ENCODE measurements around the gene PRKD2. TPM values are rescaled to one million over a fixed set of nuclear protein-coding genes. Genes with fewer than 3 reads are reported as not detected.

PRKD2 gene
- total and polyA plus RNA-seq, 2 experiments from 2014 or later = 15.6 to 37.9 TPM

GRCh38 chr19:46659151-46660007 is 57.5 kb downstream of the PRKD2 start:
- 0% methylated on average over 16 of the region's 28 CpGs for WGBS (ENCODE audit: low lambda C conversion rate, missing lambda C conversion rate)
- peak overlapping the region; percentile 72 for H3K4me2 ChIP-seq
- H3K9me3 ChIP-seq (ENCODE audit: low read depth) = no peaks in the 10 kb centered on the region
- H3K4me3 ChIP-seq = peak overlapping the region; percentile 19
- H2AFZ ChIP-seq = peak overlapping the region; percentile 6
- TF ChIP-seq EZH2phosphoT487 (IDR thresholded peaks at IDR 0.05; ENCODE audit: low read depth, severe bottlenecking, unreplicated experiment) = no peak
- no peak for TF ChIP-seq EZH2 (IDR thresholded peaks at IDR 0.05; ENCODE audit: borderline replicate concordance)
- TF ChIP-seq CTCF (IDR thresholded peaks at IDR 0.05; ENCODE audit: poor library complexity) = no peak
- peaks cover 19% of the 10 kb centered on the region for H3K27me3 ChIP-seq
- H3K36me3 ChIP-seq (replicated peaks; ENCODE audit: insufficient read depth, low read depth) = no peaks in the 10 kb centered on the region
- peak; percentile 61 for DNase-seq (ENCODE audit: low spot score)
- no peaks in the 10 kb centered on the region for H4K20me1 ChIP-seq (ENCODE audit: insufficient read depth, poor library complexity, severe bottlenecking)
- H3K9me2 ChIP-seq (replicated peaks; ENCODE audit: insufficient read depth) = no peaks in the 10 kb centered on the region
- peaks cover 39% of the 10 kb centered on the region for H3K79me2 ChIP-seq
- no peaks in the 10 kb centered on the region for H3K4me1 ChIP-seq (ENCODE audit: insufficient read depth)
- peak overlapping the region; percentile 95 for H3K27ac ChIP-seq

GRCh38 chr19:46656541-46656940 is 60.4 kb downstream of the PRKD2 start:
- 97% methylated on average over 5 of the region's 5 CpGs for WGBS (ENCODE audit: low lambda C conversion rate, missing lambda C conversion rate)
- H3K27me3 ChIP-seq = peaks cover 19% of the 10 kb centered on the region
- no peak for TF ChIP-seq EZH2 (IDR thresholded peaks at IDR 0.05; ENCODE audit: borderline replicate concordance)
- TF ChIP-seq EZH2phosphoT487 (IDR thresholded peaks at IDR 0.05; ENCODE audit: low read depth, severe bottlenecking, unreplicated experiment) = no peak
- TF ChIP-seq CTCF (IDR thresholded peaks at IDR 0.05; ENCODE audit: poor library complexity) = no peak

GRCh38 chr19:46654621-46655152 is 62.2 kb downstream of the PRKD2 start:
- TF ChIP-seq EZH2 (IDR thresholded peaks at IDR 0.05; ENCODE audit: borderline replicate concordance) (no peak), EZH2phosphoT487 (IDR thresholded peaks at IDR 0.05; ENCODE audit: low read depth, severe bottlenecking, unreplicated experiment) (no peak), CTCF (IDR thresholded peaks at IDR 0.05; ENCODE audit: poor library complexity) (no peak)
- no peaks in the 10 kb centered on the region for H3K4me1 ChIP-seq (ENCODE audit: insufficient read depth)
- peak overlapping the region; percentile 1 for H3K4me2 ChIP-seq
- H3K79me2 ChIP-seq = peaks cover 39% of the 10 kb centered on the region
- H4K20me1 ChIP-seq (ENCODE audit: insufficient read depth, poor library complexity, severe bottlenecking) = no peaks in the 10 kb centered on the region
- H3K9me3 ChIP-seq (ENCODE audit: low read depth) = no peaks in the 10 kb centered on the region
- H3K4me3 ChIP-seq = no peak overlapping the region
- H3K9me2 ChIP-seq (replicated peaks; ENCODE audit: insufficient read depth) = no peaks in the 10 kb centered on the region
- peak overlapping the region; percentile 48 for H3K27ac ChIP-seq
- peaks cover 19% of the 10 kb centered on the region for H3K27me3 ChIP-seq
- no peak overlapping the region for H2AFZ ChIP-seq
- no peak for DNase-seq (ENCODE audit: low spot score)
- no peaks in the 10 kb centered on the region for H3K36me3 ChIP-seq (replicated peaks; ENCODE audit: insufficient read depth, low read depth)
- WGBS (ENCODE audit: low lambda C conversion rate, missing lambda C conversion rate) = 44% methylated on average over 13 of the region's 16 CpGs

More at GRCh38 chr19:46656541-46656940, 60.4 kb downstream of the PRKD2 start:
- Histone ChIP-seq H3K9me3 (ENCODE audit: low read depth) (no peaks in the 10 kb centered on the region), H3K4me1 (ENCODE audit: insufficient read depth) (no peaks in the 10 kb centered on the region), H3K4me2 (no peak overlapping the region), H3K9me2 (replicated peaks; ENCODE audit: insufficient read depth) (no peaks in the 10 kb centered on the region), H3K27ac (no peak overlapping the region), H4K20me1 (ENCODE audit: insufficient read depth, poor library complexity, severe bottlenecking) (no peaks in the 10 kb centered on the region), H3K36me3 (replicated peaks; ENCODE audit: insufficient read depth, low read depth) (no peaks in the 10 kb centered on the region), H2AFZ (no peak overlapping the region), H3K79me2 (peaks cover 43% of the 10 kb centered on the region), H3K4me3 (no peak overlapping the region)
- DNase-seq (ENCODE audit: low spot score) = no peak
